NB4 (cell line): ENCODE data around the gene BORCS5.

Experiments
- DNase-seq: peaks from one replicate; pipeline ENCODE4 v3.0.0; 2010; ENCODE audit warnings: low read depth
- H3K4me3 ChIP-seq: one replicate; pipeline ENCODE4 v1.5.1; 2011; ENCODE audit warnings: mild to moderate bottlenecking, low read depth, low read length, moderate library complexity
- MYC ChIP-seq: IDR thresholded peaks from 2 replicates; pipeline ENCODE4 v1.6.1; 2011; ENCODE audit warnings: low read depth, low read length
- POLR2A ChIP-seq: IDR thresholded peaks from 2 replicates; pipeline ENCODE4 v1.6.1; 2011; ENCODE audit warnings: mild to moderate bottlenecking; ENCODE audit not compliant: insufficient read length; ENCODE audit errors: extremely low read depth
- TF ChIP-seq, protein P1 (sequence below): IDR thresholded peaks from 2 replicates; pipeline ENCODE4 v1.6.1; 2011; ENCODE audit warnings: low read depth, low read length
- TF ChIP-seq, protein P2 (sequence below): IDR thresholded peaks from one replicate; pipeline ENCODE4 v1.5.1; 2012; ENCODE audit warnings: low read depth, low read length

The BORCS5 gene

DNA sequence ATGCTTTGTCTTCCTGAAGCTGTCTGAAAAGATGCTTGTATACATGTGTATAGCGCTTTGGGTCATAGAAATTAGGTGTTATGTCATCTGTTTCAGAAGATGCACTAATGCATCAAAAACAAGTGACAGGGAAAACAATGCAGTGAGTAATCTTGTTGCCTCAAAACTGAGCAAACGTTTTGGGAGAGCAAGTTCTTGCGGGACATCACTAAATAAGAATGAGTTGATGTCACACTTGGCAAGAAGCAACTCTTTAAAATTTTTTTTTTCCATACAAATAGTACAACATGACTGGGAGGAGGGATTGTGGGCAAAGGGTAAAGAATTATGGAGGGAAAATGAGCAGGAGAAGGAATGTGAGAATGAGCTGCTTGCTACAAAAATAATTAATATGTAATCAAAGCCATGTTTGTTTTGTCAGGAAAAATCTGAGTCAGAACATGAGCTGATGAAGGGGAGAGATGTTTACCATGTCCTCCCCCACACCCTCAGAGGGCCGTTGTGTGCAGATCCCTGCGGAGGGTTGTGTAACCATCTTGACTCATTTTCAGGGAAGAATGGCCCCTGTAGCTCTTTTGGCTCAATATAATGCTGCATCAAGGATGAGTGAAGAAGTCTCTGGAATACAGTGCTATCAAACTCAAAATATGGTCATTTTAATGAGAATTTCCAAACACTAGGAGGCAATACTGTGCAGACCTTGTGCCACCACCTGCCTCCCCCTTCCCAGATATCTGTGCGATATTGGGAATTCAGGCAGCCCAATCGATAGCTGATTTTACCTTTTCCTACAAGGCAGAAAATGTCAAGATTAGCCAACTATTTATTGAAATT, 41.4 kb downstream of the BORCS5 start:
- TF ChIP-seq, protein P1, sequence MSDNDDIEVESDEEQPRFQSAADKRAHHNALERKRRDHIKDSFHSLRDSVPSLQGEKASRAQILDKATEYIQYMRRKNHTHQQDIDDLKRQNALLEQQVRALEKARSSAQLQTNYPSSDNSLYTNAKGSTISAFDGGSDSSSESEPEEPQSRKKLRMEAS: no peak
- no peak for TF ChIP-seq POLR2A
- TF ChIP-seq, protein P2, sequence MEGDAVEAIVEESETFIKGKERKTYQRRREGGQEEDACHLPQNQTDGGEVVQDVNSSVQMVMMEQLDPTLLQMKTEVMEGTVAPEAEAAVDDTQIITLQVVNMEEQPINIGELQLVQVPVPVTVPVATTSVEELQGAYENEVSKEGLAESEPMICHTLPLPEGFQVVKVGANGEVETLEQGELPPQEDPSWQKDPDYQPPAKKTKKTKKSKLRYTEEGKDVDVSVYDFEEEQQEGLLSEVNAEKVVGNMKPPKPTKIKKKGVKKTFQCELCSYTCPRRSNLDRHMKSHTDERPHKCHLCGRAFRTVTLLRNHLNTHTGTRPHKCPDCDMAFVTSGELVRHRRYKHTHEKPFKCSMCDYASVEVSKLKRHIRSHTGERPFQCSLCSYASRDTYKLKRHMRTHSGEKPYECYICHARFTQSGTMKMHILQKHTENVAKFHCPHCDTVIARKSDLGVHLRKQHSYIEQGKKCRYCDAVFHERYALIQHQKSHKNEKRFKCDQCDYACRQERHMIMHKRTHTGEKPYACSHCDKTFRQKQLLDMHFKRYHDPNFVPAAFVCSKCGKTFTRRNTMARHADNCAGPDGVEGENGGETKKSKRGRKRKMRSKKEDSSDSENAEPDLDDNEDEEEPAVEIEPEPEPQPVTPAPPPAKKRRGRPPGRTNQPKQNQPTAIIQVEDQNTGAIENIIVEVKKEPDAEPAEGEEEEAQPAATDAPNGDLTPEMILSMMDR: no peak
- TF ChIP-seq MYC: no peak
- no peak overlapping the region for H3K4me3 ChIP-seq
- DNase-seq: peak; percentile 83

DNA sequence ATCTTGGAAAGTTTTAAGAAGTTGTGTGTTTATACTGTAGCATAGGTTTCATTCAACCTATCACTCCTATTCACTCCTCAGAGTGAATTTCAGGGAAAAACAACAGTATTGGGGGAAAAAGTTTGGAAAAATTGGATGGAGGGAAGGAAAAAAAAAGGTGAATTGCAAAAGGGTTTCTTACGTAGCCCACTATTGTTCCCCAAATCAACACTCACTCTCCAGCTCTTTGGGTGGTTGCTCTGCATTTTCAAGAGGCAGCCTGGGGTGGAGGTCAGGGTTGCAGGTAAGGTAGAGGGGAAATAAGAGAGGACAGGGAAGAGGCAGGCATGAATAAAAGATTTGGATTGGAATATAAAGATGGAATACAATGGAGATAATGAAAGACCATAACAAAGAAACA, 42.3 kb downstream of the BORCS5 start:
- no peak for DNase-seq
- no peak for TF ChIP-seq MYC
- TF ChIP-seq POLR2A: no peak
- TF ChIP-seq, protein P1: no peak
- TF ChIP-seq, protein P2: no peak
- H3K4me3 ChIP-seq: no peak overlapping the region

DNA sequence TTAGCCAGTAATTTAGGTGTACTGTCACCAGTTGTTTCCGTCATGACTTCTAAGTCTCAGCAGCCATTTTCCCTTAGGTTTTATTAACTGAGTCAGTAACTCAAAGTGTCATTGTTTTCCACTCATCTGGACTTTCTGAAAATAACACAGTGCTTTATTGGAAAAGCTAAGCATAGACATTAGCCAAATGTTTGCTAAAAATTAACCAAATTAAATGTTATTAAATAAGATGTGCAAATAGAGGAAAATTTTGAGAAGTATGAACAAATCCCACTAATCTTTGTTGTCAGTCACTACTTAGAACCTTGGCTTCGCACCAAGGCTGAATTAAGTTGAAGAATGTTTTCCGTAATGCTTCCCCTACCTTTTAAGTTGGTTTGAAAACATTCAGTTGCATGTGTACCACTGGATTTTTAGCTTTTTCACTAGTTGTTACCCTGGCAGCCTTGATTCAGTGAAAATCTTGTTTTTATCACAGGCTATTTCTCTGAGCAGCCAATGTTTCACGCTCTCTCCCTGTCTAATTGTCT, 43.0 kb downstream of the BORCS5 start:
- TF ChIP-seq, protein P1: no peak
- TF ChIP-seq, protein P2: no peak
- TF ChIP-seq POLR2A: no peak
- H3K4me3 ChIP-seq: no peak overlapping the region
- DNase-seq: no peak

DNA sequence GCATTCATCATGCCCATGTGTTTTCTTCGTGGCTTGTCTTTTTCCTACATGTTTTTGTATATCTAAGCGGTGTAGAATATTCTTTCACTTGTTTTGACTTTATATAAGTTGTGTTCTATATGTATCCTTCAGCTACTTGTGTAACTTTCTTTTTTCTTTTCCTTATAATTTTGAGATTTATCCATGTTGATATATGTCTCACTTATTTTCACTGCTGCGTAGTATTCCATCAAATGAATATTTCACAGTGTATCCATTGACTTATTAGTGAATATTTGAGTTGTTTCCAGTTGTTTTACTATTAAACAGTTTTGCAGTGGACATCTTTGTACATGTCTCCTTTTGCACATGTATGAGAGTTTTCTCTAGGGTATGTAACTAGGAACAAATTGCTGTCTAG, 43.9 kb downstream of the BORCS5 start:
- no peak for DNase-seq
- TF ChIP-seq POLR2A (no peak), MYC (no peak)
- TF ChIP-seq, protein P2: no peak
- TF ChIP-seq, protein P1: no peak
- H3K4me3 ChIP-seq: no peak overlapping the region

DNA sequence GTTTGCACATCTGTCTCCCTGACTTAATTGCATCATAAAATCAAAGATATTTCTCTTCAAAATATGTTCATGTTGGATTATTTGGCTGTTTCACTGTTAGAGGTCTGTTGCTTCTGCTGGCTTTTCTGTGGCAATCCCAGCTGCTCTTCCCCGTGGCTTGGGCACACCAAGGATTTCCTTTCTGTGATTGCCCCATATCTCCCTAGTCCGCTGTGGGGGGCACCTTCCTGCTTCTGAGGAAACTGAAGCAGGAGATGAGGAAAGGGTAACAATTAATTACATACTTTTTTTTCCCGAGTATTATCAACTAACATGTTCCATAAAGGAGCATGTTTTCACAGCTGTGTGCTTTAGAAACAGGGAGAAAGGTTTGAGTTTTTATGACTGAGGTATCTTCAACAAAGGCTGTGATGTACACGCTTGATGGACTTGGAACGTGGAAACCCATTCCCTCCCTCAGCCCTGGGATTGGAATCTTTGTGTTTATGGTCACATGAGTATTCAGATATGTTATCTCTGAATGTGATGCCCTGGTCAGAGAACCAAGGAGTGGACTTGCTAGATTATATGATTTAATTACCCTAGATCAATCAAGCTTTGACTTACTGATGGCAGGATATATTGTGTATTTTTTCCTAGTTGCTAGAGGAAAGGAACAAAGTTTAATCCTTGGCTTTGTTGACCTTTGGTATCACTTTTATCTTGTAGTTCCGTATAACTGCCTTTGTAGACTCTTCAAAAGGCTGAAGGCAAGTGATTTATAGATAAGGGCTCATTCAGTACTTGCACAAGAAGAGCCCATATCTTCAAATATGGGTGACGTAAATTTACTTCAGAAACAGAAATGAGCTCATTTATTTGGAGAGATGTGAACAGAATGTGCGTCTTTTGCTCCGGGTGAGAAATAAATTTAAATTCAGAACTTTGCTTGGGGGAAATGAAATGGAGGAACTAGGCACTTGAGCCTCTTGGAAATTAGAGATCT, 46.7 kb downstream of the BORCS5 start:
- peak; percentile 45 for DNase-seq
- no peak overlapping the region for H3K4me3 ChIP-seq
- TF ChIP-seq MYC: no peak
- TF ChIP-seq, protein P1: no peak
- no peak for TF ChIP-seq POLR2A
- TF ChIP-seq, protein P2: no peak
